Measurements from ENCODE around the gene PRAMEF13.
"Not testable (repeated sequence)": the region's sequence is repeated elsewhere in the genome, so short reads cannot be mapped to it uniquely, and the experiment has no call there.

PRAMEF13 gene, protein sequence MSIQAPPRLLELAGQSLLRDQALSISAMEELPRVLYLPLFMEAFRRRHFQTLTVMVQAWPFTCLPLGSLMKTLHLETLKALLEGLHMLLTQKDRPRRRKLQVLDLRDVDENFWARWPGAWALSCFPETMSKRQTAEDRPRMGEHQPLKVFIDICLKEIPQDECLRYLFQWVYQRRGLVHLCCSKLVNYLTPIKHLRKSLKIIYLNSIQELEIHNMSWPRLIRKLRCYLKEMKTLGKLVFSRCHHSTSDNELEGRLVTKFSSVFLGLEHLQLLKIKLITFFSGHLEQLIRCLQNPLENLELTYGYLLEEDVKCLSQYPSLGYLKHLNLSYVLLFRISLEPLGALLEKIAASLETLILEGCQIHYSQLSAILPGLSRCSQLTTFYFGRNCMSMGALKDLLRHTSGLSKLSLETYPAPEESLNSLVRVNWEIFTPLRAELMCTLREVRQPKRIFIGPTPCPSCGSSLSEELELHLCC

DNA sequence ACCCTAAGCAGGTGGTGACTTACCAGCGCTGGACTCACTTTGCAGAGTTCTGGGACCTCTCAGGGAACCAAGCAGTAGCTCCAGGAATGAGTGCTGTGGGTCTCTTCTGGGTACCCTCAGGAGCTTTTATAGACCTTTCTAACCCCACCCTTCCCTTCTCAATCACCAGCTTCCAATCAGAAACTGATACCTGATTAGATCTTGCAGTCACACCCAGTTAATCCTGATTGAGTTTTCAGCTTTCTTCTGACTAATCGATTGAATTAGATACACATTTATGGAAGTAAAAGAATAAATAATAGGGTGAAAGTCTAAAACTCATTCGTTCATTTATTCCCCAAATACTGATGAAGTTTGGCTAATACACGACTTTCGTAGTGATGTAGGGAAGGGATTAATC is at the start of gene PRAMEF13:
Gene PRAMEF13 (minus strand): TSS at position 101 of the 400 bp plus-strand sequence. CDS start 1,820 bp downstream, outside the sequence.
- ATAC-seq: not testable (repeated sequence)

GRCh38 chr1:13247122-13247521 is 45.9 kb upstream of the PRAMEF13 start:
- ATAC-seq: not testable (repeated sequence)

DNA sequence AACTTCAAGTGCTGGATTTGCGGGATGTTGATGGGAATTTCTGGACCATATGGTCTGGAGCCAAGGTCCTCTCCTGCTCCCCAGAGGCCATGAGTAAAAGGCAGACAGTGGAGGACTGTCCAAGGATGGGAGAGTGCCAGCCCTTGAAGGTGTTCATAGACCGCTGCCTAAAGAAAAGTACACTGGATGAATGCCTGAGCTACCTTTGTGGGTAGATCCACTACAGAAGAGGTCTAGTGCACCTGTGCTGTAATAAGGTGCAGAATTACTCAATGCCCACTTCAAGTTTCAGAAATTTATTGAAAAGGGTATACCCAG is 45.3 kb upstream of the PRAMEF13 start:
- not testable (repeated sequence) for ATAC-seq

DNA sequence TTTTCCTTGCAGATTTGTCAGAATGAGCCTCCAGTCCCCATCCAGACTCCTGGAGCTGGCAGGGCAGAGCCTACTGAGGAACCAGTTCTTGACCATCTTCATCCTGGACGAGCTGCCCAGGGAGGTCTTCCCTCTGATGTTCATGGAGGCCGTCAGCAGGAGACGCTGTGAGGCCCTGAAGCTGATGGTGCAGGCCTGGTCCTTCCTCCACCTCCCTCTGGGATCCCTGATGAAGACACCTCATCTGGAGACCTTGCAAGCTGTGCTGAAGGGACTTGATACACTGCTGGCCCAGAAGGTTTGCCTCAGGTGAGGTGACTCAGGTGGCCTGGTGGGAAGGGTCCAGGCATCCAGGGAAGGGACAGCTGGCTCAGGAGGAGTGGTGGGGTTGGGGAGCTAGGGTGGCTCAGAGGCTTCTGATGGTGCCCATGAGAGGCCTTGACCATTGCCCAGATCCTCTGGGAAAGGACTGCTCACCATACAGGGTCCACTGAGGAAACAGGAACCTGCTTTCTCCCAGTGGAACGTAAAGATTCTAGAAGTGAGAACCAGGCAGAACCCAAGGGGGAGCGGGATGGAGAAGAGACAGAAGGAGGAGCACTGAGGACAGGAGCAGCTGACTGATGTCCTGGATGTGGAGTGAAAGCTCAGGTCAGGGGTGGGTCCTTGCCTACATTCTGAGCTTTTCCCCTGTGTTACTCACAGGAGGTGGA is 44.8 kb upstream of the PRAMEF13 start:
- ATAC-seq: not testable (repeated sequence)

DNA sequence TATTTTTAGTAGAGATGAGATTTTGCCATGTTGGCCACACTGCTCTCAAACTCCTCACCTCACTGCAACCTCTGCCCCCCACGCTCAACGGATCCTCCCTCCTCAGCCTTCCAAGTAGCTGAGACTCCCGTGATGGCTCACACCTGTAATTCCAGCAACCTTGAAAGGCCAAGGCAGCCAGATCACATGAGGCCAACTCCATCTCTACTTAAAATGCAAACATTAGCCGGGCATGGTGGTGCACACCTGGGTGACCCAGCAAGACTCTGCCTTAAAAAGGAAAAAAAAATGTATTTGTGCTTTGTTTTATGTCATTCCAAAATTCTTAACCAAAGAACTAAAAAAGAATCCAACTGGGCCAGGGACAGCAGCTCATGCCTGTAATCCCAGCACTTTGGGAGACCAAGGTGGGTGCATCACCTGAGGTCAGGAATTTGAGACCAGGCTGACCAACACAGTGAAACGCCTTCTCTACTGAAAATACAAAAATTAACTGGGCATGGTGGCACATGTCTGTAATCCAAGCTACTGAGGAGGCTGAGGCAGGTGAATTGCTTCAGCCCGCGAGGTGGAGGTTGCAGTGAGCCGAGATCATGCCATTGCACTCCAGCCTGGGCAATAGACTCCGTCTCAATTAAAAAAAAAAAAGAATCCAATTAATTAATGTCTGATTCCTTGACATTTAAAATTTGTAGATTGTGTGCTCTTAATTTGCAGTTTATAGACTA is 42.5 kb upstream of the PRAMEF13 start:
- not testable (repeated sequence) for ATAC-seq

DNA sequence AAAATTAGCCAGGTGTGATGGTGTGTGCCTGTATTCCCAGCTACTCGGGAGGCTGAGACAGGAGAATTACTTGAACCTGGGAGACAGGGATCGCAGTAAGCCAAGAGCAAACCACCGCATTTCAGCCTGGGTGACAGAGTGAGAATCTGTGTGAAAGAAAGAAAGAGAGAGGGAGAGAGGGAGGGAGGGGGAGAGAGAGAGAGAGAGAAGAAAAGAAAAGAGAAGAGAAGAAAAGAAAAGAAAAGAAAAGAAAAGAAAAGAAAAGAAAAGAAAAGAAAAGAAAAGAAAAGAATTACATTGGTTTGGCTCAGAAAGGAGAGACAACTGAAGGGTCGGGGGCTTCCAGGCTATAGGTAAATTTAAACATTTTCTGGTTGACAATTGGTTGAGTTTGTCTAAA is 38.4 kb upstream of the PRAMEF13 start:
- ATAC-seq: not testable (repeated sequence)

DNA sequence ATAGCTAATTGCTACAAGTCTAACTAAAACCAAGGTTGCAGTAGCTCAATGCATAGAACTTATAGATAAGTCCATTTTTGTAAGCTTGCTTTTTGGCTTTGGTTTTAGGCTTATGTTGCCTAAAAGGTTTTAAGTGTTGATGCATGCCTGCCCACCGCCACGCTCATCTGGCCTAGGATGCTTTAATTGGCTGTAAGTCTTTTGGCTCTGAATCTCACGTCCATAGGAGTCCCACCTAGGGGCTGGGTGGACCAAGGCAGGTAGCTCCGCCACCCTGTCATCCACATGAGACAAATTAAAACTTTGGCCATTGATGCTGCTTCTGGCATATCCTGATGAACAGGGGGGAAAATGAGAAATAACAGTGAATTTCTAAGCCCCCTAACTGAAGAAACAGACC is 36.4 kb upstream of the PRAMEF13 start:
- ATAC-seq: not testable (repeated sequence)

DNA sequence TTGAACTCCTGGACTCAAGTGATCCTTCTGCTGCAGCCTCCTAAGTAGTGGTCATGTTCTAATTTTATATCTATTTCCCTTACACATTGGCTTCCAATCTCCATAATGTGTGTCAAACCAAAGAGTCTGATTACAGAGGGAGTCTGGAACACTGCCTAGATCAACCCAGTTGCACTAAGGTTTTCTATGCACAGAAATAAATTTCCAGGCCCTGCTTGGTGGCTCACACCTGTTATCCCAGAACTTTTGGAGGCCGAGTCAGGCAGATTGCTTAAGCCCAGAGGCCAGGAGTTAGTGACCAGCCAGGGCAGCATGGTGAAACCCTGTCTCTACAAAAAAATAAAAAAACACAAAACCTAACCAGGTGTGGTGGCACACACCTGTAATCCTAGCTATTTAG is 32.8 kb upstream of the PRAMEF13 start:
- not testable (repeated sequence) for ATAC-seq

- not testable (repeated sequence) for ATAC-seq
Observed at GRCh38 chr1:13232056-13232455, 30.8 kb upstream of the PRAMEF13 start.

DNA sequence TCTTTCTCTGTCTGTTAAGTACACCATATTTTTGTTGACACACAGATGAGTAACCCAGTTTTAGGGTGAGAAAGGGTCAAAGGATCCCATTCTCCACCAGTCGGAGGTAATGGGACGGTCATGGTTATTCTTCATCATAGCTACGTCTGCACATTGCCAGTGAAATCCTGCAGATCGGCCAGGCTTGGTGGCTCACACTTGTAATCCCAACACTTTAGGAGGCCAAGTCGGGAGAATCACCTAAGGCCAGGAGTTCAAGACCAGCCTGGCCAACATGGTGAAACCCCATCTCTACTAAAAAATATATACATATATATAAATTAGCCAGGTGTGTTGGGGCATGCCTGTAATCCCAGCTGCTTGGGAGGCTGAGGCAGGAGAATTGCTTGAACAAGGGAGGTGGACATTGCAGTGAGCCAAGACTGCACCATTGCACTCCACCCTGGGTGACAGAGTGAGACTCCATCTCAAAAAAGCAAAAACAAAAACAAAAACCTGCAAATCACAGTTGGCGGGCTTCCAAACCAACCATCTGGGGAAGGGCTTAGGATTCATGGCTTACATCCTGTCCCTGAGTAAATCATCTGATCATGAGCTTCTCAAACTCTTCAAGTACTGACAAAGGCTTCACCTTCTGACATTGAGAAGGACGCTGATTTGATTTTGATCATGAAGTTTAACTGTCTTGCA is 30.0 kb upstream of the PRAMEF13 start:
- not testable (repeated sequence) for ATAC-seq

DNA sequence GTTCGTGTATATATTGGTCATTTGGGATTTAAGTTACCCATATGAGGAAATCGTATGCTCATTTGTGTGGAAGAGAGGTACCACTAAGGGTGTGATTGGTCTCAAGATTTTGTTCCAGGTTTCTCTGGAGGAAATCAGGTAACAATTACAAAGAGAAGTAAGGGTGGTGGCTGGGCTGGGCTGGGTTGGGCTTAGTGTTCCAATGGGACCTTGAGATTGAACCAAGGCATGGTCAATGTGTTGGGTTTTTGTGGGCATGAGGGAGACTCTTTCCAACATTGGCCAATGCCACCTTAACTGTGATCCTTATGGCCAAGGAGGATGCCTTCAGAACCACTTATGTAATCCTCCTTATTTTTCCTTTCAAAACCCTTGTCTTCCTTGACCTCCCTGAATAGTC is 29.4 kb upstream of the PRAMEF13 start:
- ATAC-seq: not testable (repeated sequence)

DNA sequence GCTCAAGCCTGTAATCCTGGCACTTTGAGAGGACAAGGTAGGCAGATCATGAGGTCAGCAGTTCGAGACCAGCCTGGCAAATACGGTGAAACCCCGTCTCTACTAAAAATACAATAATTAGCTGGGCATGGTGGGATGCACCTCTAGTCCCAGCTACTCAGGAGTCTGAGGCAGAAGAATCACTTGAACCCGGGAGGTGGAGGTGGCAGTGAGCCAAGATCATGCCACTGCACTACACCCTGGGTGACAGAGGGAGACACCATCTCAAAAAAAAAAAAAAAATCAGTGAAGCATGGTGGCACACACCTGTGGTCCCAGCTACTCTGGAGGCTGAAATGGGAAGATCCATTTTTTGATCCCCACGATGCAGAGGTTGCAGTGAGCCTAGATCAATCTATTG is 28.9 kb upstream of the PRAMEF13 start:
- not testable (repeated sequence) for ATAC-seq

DNA sequence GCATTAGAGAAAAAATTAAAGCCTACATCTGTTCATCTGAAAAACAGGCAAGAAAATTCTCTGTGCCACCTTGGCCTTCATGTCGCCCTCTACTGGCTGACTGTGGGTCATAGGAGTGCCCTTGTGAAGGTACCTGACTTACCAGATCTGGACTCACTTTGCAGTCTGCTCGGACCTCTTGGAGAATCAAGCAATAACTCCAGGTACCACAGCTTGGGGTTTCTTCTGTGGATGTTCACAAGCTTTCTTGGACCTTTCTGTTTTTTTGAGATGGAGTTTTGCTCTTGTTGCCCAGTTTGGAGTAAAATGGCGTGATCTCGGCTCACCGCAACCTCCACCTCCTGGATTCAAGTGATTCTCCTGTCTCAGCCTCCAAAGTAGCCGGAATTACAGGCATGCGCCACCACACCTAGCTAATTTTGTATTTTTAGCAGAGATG is 27.2 kb upstream of the PRAMEF13 start:
- ATAC-seq: no peak

GRCh38 chr1:13227271-13228055 is 26.3 kb upstream of the PRAMEF13 start:
- ATAC-seq: not testable (repeated sequence)

GRCh38 chr1:13225675-13226204 is 24.5 kb upstream of the PRAMEF13 start, which contains the start of gene PRAMEF18:
Gene PRAMEF18 (minus strand): TSS chr1:13226154. CDS start chr1:13226106, 48 bp downstream.
- not testable (repeated sequence) for ATAC-seq

DNA sequence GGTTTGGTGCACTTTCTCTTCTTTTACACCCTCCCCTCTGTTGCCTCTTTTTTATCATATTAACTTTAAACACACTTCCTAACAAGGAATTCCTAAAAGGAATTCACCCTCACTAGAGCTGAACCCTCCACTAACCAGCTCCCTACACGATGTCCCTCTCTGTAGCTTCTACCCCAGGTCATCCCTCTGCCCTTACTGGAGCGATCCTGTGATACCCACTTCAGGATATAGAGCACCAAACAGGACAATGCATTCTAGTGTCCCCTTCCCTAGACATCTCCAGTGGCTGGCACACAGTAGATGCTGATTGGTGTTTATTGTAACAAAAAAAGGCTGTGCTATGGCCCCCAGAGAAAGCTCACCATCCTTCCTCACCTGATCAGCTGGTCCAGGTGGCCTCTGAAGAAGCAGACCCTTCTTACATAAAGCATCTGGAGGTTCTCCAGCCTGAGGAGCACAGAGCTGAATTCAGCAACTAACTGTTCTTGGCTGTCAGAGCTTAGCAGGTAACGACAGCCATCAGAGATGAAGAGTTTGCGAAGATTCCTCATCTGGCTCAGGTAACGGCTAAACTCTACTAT is 23.4 kb upstream of the PRAMEF13 start:
- ATAC-seq: no peak

DNA sequence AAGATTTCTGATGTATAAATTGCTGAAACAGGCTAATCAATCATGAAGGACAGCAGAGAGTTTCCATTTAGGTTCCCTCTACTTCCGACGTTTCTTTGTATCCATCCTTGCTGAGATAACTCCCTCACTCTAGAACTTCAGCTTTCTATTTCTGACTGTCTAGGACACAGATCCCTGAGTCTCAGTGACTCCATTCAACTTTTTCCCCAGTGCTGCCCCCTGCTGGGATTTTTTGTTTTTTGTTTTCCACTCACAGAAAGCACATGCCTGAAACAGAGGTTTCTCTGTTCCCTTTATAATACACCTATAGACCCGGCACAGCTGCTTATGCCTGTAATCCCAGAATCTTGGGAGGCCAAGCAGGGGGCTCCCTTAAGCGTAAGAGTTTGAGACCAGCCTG is 21.6 kb upstream of the PRAMEF13 start:
- not testable (repeated sequence) for ATAC-seq

DNA sequence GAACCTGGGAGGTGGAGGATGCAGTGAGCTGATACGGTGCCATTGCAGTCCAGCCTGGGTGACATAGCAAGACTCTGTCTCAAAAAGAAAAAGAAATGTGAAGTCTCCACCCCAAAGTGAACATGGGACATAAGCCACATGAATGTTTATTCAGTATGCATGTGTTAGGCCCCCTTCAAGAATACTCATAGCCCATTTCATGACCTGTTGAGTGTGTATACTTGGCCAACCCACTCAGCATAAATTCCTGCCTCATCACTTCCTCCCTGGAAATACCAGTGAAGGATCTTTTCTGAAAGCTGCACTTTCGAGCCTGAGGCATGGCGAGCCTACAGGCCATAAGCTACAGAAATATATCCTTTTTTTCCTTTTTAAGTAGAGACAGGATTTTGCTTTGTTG is 18.0 kb upstream of the PRAMEF13 start:
- ATAC-seq: not testable (repeated sequence)

GRCh38 chr1:13216619-13217018 is 15.4 kb upstream of the PRAMEF13 start:
- not testable (repeated sequence) for ATAC-seq

DNA sequence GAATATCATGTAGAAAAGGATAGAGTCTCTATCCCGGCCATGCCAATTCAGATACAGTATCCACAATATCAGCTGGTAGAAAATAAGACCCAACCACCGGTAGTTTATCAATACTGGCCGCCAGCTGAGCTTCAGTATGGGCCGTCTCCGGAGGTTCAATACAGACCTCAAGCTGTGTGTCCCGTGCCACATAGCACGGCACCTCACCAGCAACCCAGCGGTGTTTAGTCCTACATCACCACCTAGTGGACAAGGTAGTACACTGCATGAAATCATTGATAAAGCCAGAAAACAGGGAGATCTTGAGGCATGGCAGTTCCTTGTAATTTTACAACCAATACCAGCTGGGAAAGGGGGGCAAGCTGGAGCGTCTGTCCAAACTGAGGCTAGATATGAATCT is 7.5 kb upstream of the PRAMEF13 start:
- ATAC-seq: not testable (repeated sequence)

GRCh38 chr1:13171548-13171947 is 29.7 kb downstream of the PRAMEF13 start, which contains the start of gene PRAMEF9:
Gene PRAMEF9 (plus strand): TSS chr1:13171848. CDS start chr1:13175281, 3,433 bp downstream.
- not testable (repeated sequence) for ATAC-seq
